Endothelial cell of umbilical vein (primary cell): ENCODE results near the gene GC. TPM values are rescaled to one million over a fixed set of nuclear protein-coding genes. Genes with fewer than 3 reads are reported as not detected.

Experiments
- BruUV-seq: library from RNA; stranded (reverse); fragments of 400-500 nt; replicated peaks from 2 replicates; lab custom pipeline; 2021; lab: Mats Ljungman, UMichigan
- CTCF ChIA-PET: fragments of 300-600, 350-600 bp; sonication (Branson Sonifier 250); formaldehyde crosslinking; loops from one replicate; lab custom pipeline; 2021; ENCODE audit warnings: antibody characterized with exemption, inconsistent platforms; lab: Charles Lee
- POLR2A ChIA-PET: fragments of 300-600, 350-600 bp; sonication (Branson Sonifier 250); formaldehyde crosslinking; loops from one replicate; lab custom pipeline; 2021; ENCODE audit warnings: antibody characterized with exemption, inconsistent platforms; lab: Charles Lee
- DNase-seq: peaks from one replicate; pipeline ENCODE4 v3.0.0-alpha.2; 2011; ENCODE audit warnings: low read depth, low spot score
- FAIRE-seq: peaks from 2 replicates; lab custom pipeline; 2011; peaks lifted over from hg19 to GRCh38; lab: Jason Lieb, UNC
- H2AFZ ChIP-seq: 2 replicates; pipeline ENCODE4 v1.6.0; 2012; ENCODE audit warnings: low read depth, low read length, control low read depth, inconsistent platforms
- H3K27ac ChIP-seq: 2 replicates; pipeline ENCODE4 v1.5.1; 2011; ENCODE audit warnings: low read depth, mild to moderate bottlenecking, control low read depth, low read length, moderate library complexity; ENCODE audit not compliant: insufficient read depth
- H3K27me3 ChIP-seq, 2 experiments: 2 replicates each; pipeline versions ENCODE4 v1.6.0 to v1.6.1; 2011; ENCODE audit warnings: low read length in 2 of 2, mixed read lengths in 1 of 2; ENCODE audit not compliant: control insufficient read depth in 2 of 2, insufficient read depth in 2 of 2
- H3K36me3 ChIP-seq, 2 experiments: 2 replicates in 1 of 2; 3 replicates in 1 of 2; pipeline ENCODE4 v1.5.1; 2011; ENCODE audit warnings: low read length in 2 of 2, mild to moderate bottlenecking in 1 of 2, moderate library complexity in 1 of 2; ENCODE audit not compliant: control insufficient read depth in 2 of 2, insufficient read depth in 2 of 2; ENCODE audit errors: extremely low read depth in 1 of 2
- H3K4me1 ChIP-seq: 3 replicates; pipeline ENCODE4 v1.5.1; 2011; ENCODE audit warnings: mild to moderate bottlenecking, low read length; ENCODE audit not compliant: control insufficient read depth, insufficient read depth; ENCODE audit errors: extremely low read depth
- H3K4me2 ChIP-seq: 2 replicates; pipeline ENCODE4 v1.6.1; 2011; ENCODE audit warnings: low read length, control low read depth, mixed read lengths; ENCODE audit not compliant: insufficient read depth
- H3K4me3 ChIP-seq, 3 experiments: fragments of 200-600 bp in 1 of 3; sonication (generic), shearing (Covaris generic) in 1 of 3; replicated peaks in 1 of 3; 2 replicates each; pipeline ENCODE4 v1.5.1; 2011 to 2016; ENCODE audit warnings: control low read depth in 3 of 3, low read length in 3 of 3, mild to moderate bottlenecking in 2 of 3, inconsistent platforms in 1 of 3, low read depth in 1 of 3, moderate library complexity in 1 of 3; ENCODE audit not compliant: insufficient read depth in 1 of 3
- H3K79me2 ChIP-seq: 2 replicates; pipeline ENCODE4 v1.6.0; 2012; ENCODE audit warnings: low read length, inconsistent platforms; ENCODE audit not compliant: control insufficient read depth, insufficient read depth
- H3K9ac ChIP-seq: replicated peaks from 2 replicates; pipeline ENCODE3; 2011; ENCODE audit warnings: low read length, control low read depth; ENCODE audit not compliant: insufficient read depth; ENCODE audit errors: extremely low read depth
- H3K9me1 ChIP-seq: replicated peaks from 3 replicates; pipeline ENCODE4 v1.6.0; 2011; ENCODE audit warnings: mild to moderate bottlenecking, low read length; ENCODE audit not compliant: control insufficient read depth, insufficient read depth; ENCODE audit errors: extremely low read depth
- H3K9me3 ChIP-seq: replicated peaks from 2 replicates; pipeline ENCODE4 v1.5.1; 2012; ENCODE audit warnings: low read length, inconsistent platforms; ENCODE audit not compliant: control insufficient read depth, insufficient read depth
- H4K20me1 ChIP-seq: replicated peaks from 2 replicates; pipeline ENCODE3; 2011; ENCODE audit warnings: mild to moderate bottlenecking, low read length; ENCODE audit not compliant: control insufficient read depth, insufficient read depth; ENCODE audit errors: extremely low read depth
- CTCF ChIP-seq, 2 donors: IDR thresholded peaks; 1 replicate in 1 of 2; 2 replicates in 1 of 2; pipeline ENCODE4 v1.5.1; 2011; ENCODE audit warnings: low read length in 2 of 2, mild to moderate bottlenecking in 2 of 2, moderate library complexity in 2 of 2, control low read depth in 1 of 2, inconsistent platforms in 1 of 2, low read depth in 1 of 2; ENCODE audit not compliant: insufficient read depth in 1 of 2; ENCODE audit errors: extremely low read depth in 1 of 2
- JUN ChIP-seq: IDR thresholded peaks from 2 replicates; pipeline ENCODE4 v1.6.1; 2011; ENCODE audit warnings: borderline replicate concordance, low read depth; ENCODE audit not compliant: insufficient read length, insufficient read depth
- POLR2A ChIP-seq: IDR thresholded peaks from 2 replicates; pipeline ENCODE4 v1.6.1; 2012; ENCODE audit warnings: low read depth, mild to moderate bottlenecking, control low read depth, low read length
- POLR2AphosphoS5 ChIP-seq: IDR thresholded peaks from 2 replicates; pipeline ENCODE4 v1.6.1; 2012; ENCODE audit warnings: low read depth, mild to moderate bottlenecking, control low read depth, low read length, moderate library complexity; ENCODE audit not compliant: insufficient read depth
- dilution Hi-C: fragments of 300-500 bp; cut with MboI; formaldehyde crosslinking; loops from one replicate; pipeline ENCODE4 v1.15.0; 2019; ENCODE audit warnings: low sequenced_read_pairs; ENCODE audit not compliant: extremely low pct_ligation_motif_present
- intact Hi-C: fragments of 100-400 bp; cut with micrococcal nuclease; formaldehyde crosslinking; loops from one replicate; pipeline ENCODE4 v1.10.0; 2022
- polyA plus RNA-seq, 4 experiments: library from polyadenylated mRNA; depleted of rRNA in 3 of 4; stranded (reverse) in 3 of 4; unstranded in 1 of 4; fragments of >200 nt; gene quantifications; 2 replicates each; pipeline versions ENCODE4 v1.2.1 to v1.2.3, GENCODE V29; 2011 to 2012; ENCODE audit warnings: missing spikeins in 1 of 4
- total RNA-seq: library from RNA; stranded (reverse); gene quantifications from 2 replicates; pipeline ENCODE4 v1.2.3, GENCODE V29; 2021
- TF ChIP-seq, protein P1 (sequence below): IDR thresholded peaks from 2 replicates; pipeline ENCODE4 v1.6.1; 2011; ENCODE audit not compliant: insufficient read depth, insufficient read length

GC gene
- total and polyA plus RNA-seq, 2 donors (not counting 3 experiments of a cell fraction or from before 2014, with no cell fraction given), result not detected

DNA sequence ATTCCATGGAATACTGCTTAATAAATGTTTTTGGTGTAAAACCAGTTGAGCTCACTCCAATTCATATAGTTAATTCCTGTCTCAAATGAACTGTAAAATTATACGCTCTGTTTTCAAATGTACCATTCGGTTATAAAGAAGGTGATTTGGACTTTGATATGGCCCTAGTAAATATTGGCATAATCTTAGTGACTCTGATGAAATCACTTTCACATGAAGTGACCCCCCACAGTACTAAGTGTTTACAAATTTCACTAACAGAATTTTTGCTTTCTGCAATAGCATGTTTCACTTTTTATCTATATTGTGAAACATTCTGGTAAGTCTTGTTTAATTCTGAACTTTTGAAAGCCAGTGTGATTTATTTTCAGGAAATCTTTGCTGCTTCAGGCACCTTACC, 10.9 kb downstream of the GC start:
- ChIA-PET POLR2A (no interaction called here), CTCF (interaction anchor here (1.2 to 1.4 kb wide), 2 partner anchors 513 to 530 kb away, joined by 5 to 6 read pairs; no protein-coding TSS in a partner anchor)
- BruUV-seq, result no TSS peak

GRCh38 chr4:71772592-71772991, 11.3 kb downstream of the GC start:
- dilution Hi-C loops, result no loop called here

More for the DNA sequence above, 10.9 kb downstream of the GC start:
- no peaks in the 10 kb centered on the region for H3K79me2 ChIP-seq
- no peaks in the 10 kb centered on the region for H3K36me3 ChIP-seq
- H3K9ac ChIP-seq, result no peak overlapping the region
- no peak overlapping the region for H3K27ac ChIP-seq
- intact Hi-C loops, result loop anchor here (5.0 kb wide), 1 partner anchor 514 kb away; no protein-coding TSS in a partner anchor
- no peak overlapping the region for H2AFZ ChIP-seq
- TF ChIP-seq POLR2A, result no peak
- DNase-seq, result no peak
- H3K9me3 ChIP-seq, result no peaks in the 10 kb centered on the region
- H3K9me1 ChIP-seq, result no peaks in the 10 kb centered on the region
- no peaks in the 10 kb centered on the region for H3K27me3 ChIP-seq
- dilution Hi-C loops, result no loop called here
- no peaks in the 10 kb centered on the region for H4K20me1 ChIP-seq
- H3K4me2 ChIP-seq, result no peak overlapping the region
- H3K4me1 ChIP-seq, result no peaks in the 10 kb centered on the region
- FAIRE-seq, result no peak
- no peak overlapping the region for H3K4me3 ChIP-seq

More at GRCh38 chr4:71772592-71772991, 11.3 kb downstream of the GC start:
- Histone ChIP-seq H3K9me1 (no peaks in the 10 kb centered on the region), H3K79me2 (no peaks in the 10 kb centered on the region), H4K20me1 (no peaks in the 10 kb centered on the region), H3K27ac (no peak overlapping the region), H3K4me2 (no peak overlapping the region), H3K9me3 (no peaks in the 10 kb centered on the region), H2AFZ (no peak overlapping the region), H3K4me1 (no peaks in the 10 kb centered on the region), H3K9ac (no peak overlapping the region), H3K27me3 (no peaks in the 10 kb centered on the region), H3K4me3 (no peak overlapping the region), H3K36me3 (no peaks in the 10 kb centered on the region)
- ChIA-PET POLR2A (no interaction called here), CTCF (interaction anchor here (1.2 to 1.4 kb wide), 2 partner anchors 514 to 531 kb away, joined by 5 to 6 read pairs; no protein-coding TSS in a partner anchor)
- TF ChIP-seq POLR2AphosphoS5 (no peak), POLR2A (no peak), JUN (no peak), CTCF (IDR thresholded peaks at IDR 0.05; ENCODE audit: extremely low read depth in 1 of 2, insufficient read depth in 1 of 2, low read depth in 1 of 2, low read length in 2 of 2) (no peak)
- TF ChIP-seq, protein P1, sequence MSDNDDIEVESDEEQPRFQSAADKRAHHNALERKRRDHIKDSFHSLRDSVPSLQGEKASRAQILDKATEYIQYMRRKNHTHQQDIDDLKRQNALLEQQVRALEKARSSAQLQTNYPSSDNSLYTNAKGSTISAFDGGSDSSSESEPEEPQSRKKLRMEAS, result no peak
- FAIRE-seq, result no peak
- no TSS peak for BruUV-seq
- no peak for DNase-seq
- intact Hi-C loops, result loop anchor here (5.0 kb wide), 1 partner anchor 515 kb away; no protein-coding TSS in a partner anchor
